ENCODE results near the gene TCL1A.
"Not testable (repeated sequence)": the region's sequence is repeated elsewhere in the genome, so short reads cannot be mapped to it uniquely, and the experiment has no call there.

Gene TCL1A

DNA sequence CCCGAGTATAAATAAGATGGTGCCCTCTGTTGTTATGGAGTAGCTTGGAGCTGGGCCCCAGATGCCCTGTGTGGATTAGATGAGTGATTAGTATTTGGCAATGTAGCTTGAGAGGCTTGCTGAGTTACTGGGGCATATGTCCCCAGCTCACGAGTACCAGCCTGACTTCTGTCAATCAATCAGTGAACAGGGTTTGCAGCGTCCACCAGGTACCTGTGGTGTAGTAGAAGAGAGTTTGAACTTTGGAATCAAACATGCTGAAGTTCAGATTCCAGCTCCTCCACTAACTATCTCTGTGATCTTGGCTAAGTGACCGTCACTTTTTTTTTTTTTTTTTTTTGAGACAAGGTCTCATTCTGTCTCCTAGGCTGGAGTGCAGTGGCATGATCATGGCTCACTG lies 39.3 kb downstream of the TCL1A start:
- no peak for FAIRE-seq

DNA sequence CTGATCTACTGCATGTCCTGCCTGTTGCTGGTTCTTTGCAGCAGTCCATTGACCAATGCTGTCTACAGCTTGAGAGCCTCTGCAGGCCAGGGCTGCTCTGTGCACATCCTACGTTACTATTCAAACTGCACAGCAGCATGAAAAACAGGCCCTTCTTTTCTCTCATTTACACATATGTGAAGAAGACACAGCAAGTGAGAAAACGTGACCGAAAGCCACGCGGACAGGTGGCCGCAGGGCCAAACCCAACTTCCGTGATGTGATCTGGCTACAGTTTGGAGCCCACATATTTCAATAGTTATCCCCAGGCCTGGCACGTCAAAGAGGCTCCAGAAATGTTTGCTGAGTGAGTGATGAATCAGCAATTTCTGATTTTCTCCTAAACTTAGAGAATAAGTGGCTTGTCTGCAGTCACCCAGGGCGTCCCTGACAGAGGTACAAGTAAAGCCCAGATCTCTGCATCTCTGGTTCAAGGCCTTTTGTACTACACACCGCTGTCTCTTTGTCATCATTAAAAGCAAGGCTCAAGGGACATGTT lies 45.6 kb downstream of the TCL1A start:
- no peak for FAIRE-seq

DNA sequence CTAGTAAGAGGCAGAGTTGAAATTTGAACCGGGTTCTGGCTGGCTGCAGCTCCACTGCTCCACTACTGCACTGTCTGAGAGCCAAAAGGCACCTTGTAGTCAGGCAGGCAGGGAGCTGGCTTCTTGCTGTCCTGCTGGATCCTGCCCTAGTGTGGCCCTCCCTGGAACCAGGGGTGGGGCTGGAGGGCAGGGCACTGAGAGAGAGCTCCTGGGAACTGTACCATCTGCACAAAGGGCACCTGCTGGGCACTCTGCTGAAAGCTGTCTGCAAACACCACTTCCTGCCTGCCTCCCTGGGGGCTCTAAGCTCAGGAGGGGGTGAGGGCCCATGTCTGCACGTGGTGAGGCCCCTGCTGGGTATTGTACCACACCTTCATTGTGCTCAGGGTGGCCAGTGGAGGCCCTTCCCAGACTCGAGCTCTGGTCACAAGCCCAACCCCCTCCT lies 46.7 kb downstream of the TCL1A start:
- no peak for FAIRE-seq

DNA sequence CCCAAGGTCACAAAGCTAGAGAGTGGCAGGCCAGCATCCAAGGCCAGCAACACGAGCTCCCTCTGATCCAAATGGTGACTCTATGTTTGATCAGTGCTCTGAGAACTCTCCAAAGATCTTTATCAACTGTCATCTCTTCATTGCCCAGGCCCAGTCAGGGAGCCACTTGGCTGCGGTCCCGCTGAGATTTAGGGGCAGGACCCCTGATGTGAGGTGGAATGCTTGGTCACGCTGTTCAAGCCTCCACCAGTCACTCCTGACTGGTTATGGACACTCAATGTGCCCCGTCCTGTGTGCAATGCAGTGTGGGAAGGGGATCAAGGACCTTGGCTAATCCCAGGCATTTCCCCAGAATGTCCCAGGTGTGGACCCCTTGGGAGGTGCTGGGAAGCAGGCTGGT lies 47.5 kb downstream of the TCL1A start:
- FAIRE-seq: no peak

DNA sequence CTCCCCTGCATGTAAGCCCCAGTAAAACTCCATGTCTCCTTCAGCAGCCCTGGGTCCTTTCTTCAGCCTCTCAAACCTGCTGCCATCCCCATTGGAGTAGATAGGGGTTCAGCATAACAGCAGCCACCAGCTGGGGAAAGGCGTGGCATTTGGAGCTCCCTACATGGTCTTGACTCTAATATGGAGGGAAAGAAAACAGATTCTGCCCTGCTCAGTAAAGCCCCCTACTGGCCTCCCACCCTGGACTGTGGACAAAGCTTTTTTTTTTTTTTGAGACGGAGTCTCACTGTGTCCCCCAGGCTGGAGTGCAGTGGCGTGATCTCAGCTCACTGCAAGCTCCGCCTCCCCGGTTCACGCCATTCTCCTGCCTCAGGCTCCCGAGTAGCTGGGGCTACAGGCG lies 48.4 kb downstream of the TCL1A start:
- not testable (repeated sequence) for FAIRE-seq

DNA sequence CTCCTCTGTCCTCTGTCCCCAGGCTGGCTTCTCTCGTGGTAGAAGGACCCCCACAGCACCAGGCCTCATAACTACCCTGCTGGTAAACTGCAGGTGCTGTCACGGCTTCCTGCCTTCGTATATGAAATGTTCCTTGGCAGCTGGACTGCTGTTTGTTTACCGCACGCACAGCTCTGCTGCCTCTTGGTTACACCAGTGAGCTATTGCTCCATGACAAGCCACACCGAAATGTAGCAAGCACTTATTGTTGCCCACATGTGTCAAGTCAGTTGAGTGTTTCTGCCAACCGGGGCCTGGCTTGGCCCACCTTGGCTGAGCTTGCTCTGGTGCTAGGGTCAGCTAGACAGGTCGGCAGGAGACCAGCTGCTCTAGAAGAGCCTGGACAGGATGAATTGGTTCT lies 49.4 kb downstream of the TCL1A start:
- FAIRE-seq: no peak

DNA sequence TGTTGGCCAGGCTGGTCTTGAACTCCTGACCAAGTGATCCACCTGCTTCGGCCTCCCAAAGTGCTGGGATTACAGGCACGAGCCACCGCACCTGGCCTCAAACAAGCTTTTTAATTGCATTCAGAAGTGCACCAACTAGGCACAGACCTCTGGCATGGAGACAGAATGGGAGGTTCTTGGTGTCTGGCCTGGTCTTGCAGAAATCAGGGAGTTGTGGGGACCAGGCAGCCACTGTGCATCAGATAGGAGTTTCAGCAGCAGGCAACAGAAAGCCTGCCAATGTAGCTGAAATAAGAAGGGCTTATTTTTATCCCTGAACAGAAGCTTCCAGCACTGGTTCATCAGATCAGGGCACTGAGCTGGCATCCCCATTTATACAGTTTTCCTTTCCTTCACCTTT lies 49.9 kb downstream of the TCL1A start:
- no peak for FAIRE-seq

DNA sequence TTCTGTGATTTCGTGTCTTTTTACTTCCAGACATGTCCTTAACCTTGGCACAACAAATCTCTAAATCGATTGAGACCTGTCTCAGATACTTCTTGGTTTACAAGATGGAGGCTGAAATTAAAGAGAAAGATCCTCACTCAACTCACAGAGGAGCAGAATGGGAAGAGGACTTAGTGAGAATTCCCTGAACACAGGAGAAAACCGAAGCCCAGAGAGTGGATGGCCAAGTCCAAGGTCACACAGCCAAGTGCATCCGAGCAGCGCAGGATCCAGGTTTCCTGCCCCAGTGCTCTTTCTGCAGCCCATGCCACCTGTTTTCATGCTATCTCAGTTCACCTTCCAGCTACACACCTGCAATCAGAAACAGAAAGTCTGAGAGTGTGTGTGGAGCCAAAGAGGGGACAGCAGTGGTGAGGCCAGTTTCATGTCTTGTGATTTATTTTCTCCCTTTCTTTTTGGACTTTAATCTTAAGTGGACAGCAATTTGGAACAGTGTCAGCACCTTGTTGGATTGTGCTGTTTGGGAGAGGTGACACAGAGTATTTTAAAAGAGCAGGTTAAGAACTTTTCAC lies 50.6 kb downstream of the TCL1A start:
- no peak for FAIRE-seq

DNA sequence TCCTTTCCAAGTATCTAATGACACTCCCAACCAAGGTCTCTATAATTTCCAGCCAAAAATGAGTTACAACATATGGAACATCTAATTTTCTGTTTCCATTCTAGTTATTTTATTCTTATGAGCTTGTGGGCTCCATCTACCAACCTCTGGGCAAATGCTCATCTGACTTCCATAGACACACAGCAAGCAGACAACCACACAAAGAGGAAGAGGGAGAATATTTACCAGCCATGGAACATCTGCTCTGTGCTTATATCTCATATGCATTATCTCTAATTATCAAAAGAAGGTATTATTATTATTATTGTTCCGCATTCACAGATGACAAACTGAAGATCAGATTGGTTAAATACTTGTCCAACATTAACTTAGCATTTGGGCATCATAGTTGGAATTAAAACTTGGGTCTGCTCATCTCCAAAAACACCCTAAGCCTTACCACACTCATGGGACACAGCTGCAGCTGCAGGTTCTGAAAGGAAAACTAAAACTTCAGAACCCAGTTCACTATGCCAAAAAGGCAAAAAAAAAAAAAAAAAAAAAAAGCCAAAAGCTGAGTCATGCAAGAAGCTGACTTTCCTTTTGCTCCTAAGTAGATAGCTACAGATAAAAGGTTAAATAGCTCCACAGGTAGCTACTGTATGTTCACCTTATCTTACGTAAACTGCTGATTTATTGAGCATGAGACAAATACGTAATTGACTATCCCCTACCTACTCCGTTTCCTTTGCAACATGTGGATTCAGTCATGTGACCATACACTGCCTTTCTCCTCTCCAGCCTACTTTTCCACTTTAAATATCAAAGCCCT lies 51.3 kb downstream of the TCL1A start:
- FAIRE-seq: no peak

DNA sequence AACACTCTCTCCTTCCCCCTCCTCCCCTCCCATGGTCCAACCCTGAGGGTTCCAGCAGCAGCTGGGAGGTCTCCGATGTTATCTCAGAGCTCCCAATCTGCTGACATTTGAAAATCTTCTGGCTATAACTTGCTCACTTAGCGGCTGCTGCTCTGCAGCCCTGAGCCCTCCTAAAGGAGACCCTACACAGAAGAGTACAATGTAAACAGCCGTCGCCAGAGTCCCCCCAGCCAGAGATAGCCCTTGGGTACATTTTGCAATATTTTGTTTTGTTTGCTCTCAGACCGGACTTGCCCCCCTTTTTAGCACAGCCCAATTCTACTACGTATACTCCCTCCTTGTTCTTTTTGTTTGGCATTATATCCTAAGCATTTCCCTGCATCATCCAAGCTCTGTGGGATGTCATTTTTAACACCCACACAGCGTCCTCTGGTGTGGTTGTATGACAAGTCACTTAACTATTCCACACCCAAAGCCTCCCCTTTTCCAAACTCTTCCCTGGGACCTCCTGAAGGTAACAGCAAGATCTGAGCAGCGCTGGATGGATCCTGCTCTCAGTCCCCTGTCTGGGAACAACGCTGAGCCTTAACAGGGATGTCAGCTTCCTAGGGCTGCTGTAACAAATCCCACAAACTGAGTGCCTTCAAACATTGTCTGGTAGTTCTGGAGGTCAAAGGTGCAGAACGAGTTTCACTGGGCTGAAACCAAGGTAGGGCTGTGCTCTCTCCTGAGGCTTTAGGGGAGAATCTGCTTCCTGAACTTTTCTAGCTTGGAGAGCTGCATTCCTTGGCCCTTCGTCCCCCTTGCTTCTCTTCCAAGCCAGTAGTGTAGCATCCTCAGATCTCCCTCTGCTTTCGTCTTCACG lies 53.0 kb downstream of the TCL1A start:
- FAIRE-seq: no peak

DNA sequence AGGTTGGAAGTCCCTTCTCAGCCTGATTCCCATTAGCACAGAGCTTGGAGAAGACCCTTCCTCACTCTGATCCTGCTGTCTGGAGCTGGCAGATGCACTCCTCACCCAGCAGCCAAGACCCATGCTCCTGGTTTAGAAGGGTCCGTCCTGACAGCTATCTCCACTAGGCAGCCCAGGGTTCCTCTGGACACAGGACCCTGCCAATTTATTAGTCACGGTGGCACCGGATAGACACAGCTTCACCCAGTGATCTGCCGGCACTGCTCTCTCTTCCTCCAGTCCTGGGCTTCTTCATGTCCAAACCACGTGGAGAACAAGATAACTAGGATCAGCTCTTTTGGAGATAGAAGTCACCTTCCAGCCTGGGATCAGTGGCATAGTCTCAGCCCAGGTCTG lies 53.9 kb downstream of the TCL1A start:
- no peak for FAIRE-seq

Measured in G401.6 (cell line).